ENCODE data around the gene LGI2.
"Not testable (repeated sequence)": the region's sequence is repeated elsewhere in the genome, so short reads cannot be mapped to it uniquely, and the experiment has no call there.

The LGI2 gene

GRCh38 chr4:25030277-25031076 is at the start of gene LGI2:
LGI2 (minus strand) TSS chr4:25030946; CDS start chr4:25030693, 253 bp downstream.
- DNase-seq (ENCODE audit: low read depth in 2 of 2): no peak

GRCh38 chr4:25078523-25078922 is 47.8 kb upstream of the LGI2 start:
- no peak for DNase-seq (ENCODE audit: low read depth in 2 of 2)

GRCh38 chr4:25076625-25077398 is 46.1 kb upstream of the LGI2 start:
- no peak for DNase-seq (ENCODE audit: low read depth in 2 of 2)

- DNase-seq (ENCODE audit: low read depth in 2 of 2): no peak
Observed at GRCh38 chr4:25075851-25076250, 45.1 kb upstream of the LGI2 start.

- DNase-seq (ENCODE audit: low read depth in 2 of 2): no peak
Observed at GRCh38 chr4:25075129-25075528, 44.4 kb upstream of the LGI2 start.

GRCh38 chr4:25070545-25070944 is 39.8 kb upstream of the LGI2 start:
- DNase-seq (ENCODE audit: low read depth in 2 of 2): no peak

- DNase-seq (ENCODE audit: low read depth in 2 of 2): no peak
Observed at GRCh38 chr4:25069014-25069413, 38.3 kb upstream of the LGI2 start.

- DNase-seq (ENCODE audit: low read depth in 2 of 2): no peak
Observed at GRCh38 chr4:25068386-25068785, 37.6 kb upstream of the LGI2 start.

GRCh38 chr4:25065932-25066590 is 35.3 kb upstream of the LGI2 start:
- DNase-seq (ENCODE audit: low read depth in 2 of 2): no peak

- DNase-seq (ENCODE audit: low read depth in 2 of 2): no peak
Observed at GRCh38 chr4:25065431-25065858, 34.7 kb upstream of the LGI2 start.

GRCh38 chr4:25064447-25064846 is 33.7 kb upstream of the LGI2 start:
- not testable (repeated sequence) for DNase-seq (ENCODE audit: low read depth in 2 of 2)

GRCh38 chr4:25063116-25063515 is 32.4 kb upstream of the LGI2 start:
- DNase-seq (ENCODE audit: low read depth in 2 of 2): no peak

- DNase-seq (ENCODE audit: low read depth in 2 of 2): no peak
Observed at GRCh38 chr4:25062098-25062497, 31.4 kb upstream of the LGI2 start.

GRCh38 chr4:25061602-25062001 is 30.9 kb upstream of the LGI2 start:
- no peak for DNase-seq (ENCODE audit: low read depth in 2 of 2)

GRCh38 chr4:25060963-25061340 is 30.2 kb upstream of the LGI2 start:
- DNase-seq (ENCODE audit: low read depth in 2 of 2): no peak

- no peak for DNase-seq (ENCODE audit: low read depth in 2 of 2)
Observed at GRCh38 chr4:25060241-25060962, 29.7 kb upstream of the LGI2 start.

GRCh38 chr4:25059791-25060190 is 29.0 kb upstream of the LGI2 start:
- no peak for DNase-seq (ENCODE audit: low read depth in 2 of 2)

- no peak for DNase-seq (ENCODE audit: low read depth in 2 of 2)
Observed at GRCh38 chr4:25058796-25059195, 28.1 kb upstream of the LGI2 start.

- no peak for DNase-seq (ENCODE audit: low read depth in 2 of 2)
Observed at GRCh38 chr4:25057299-25057698, 26.6 kb upstream of the LGI2 start.

- not testable (repeated sequence) for DNase-seq (ENCODE audit: low read depth in 2 of 2)
Observed at GRCh38 chr4:25052037-25052436, 21.3 kb upstream of the LGI2 start.

- DNase-seq (ENCODE audit: low read depth in 2 of 2): no peak
Observed at GRCh38 chr4:25051534-25051933, 20.8 kb upstream of the LGI2 start.

Data from stimulated activated CD8-positive, alpha-beta memory T cell treated with anti-CD3 and anti-CD28 coated beads, Interleukin-15, amount 100 ng/mL, for 4 hours (primary cell).